ENCODE data around the gene LRRC26. TPM values are rescaled to one million over a fixed set of nuclear protein-coding genes. Genes with fewer than 3 reads are reported as not detected.
A peak's percentile ranks its signal among the peaks of the same experiment; 100 is the strongest.

The LRRC26 gene
- polyA plus RNA-seq, 1 donor = 12.0 TPM

DNA sequence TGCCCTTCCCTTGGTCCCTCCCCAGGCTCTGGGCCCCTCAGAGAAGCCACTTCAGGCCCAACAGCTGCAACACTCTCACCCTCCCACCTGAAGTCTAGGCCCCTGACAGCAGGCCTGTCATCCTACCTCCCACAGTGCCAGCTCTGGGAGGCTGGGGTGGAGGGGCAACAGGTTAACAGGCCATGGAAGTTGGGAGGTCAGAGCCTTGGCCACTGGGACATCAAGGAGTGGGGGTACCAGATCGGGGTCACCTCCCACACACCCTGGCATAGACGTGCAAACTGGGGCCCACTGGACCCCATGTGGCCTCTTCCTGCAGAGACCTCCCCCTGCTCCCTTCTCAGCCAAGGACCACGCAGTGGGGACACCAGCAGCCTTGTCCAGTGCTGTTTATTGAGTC, 21.4 kb upstream of the LRRC26 start:
- no CpG with 5 or more reads among the region's 3 CpGs for WGBS (ENCODE audit: insufficient coverage, low lambda C conversion rate)
- H3K36me3 ChIP-seq (ENCODE audit: control insufficient read depth, insufficient read depth, low read length) = peaks cover 50% of the 10 kb centered on the region

DNA sequence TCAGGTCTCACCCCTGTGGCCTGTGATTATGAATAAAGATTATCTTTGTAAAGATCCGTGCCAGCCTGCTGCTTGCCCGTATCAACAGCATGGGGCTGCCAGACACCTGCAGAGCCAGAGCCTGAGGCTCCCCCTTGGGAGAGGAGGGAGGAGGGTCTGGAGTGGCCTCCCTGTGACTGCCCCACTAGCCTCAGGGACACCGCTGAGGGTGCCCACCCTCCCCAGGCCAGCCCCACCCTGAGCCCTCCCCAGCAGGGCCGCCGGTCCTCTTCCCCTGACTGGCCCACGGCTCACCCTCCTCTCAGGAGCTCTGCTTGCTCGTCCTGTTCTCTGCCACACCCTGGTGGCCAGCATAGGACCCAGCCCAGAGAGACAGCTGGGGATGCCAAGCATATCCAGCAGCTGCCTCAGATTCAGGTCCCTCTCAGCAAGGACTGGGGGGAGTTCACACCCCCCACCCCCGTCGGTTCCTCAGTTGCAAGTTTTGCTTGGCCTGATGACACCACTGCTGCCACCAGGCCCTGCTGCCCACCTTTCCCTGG, 20.5 kb upstream of the LRRC26 start:
- no peaks in the 10 kb centered on the region for H3K9me3 ChIP-seq (ENCODE audit: control insufficient read depth, low read depth, low read length)
- WGBS (ENCODE audit: insufficient coverage, low lambda C conversion rate) = no CpG with 5 or more reads among the region's 9 CpGs
- peaks cover 57% of the 10 kb centered on the region for H3K36me3 ChIP-seq (ENCODE audit: control insufficient read depth, insufficient read depth, low read length)
- H3K4me1 ChIP-seq (ENCODE audit: control insufficient read depth, insufficient read depth, low read length) = peaks cover 48% of the 10 kb centered on the region
- no peak overlapping the region for H3K27ac ChIP-seq (ENCODE audit: low read length)
- peak overlapping the region; percentile 100 for H3K4me3 ChIP-seq (ENCODE audit: low read length)
- no peaks in the 10 kb centered on the region for H3K27me3 ChIP-seq (ENCODE audit: control insufficient read depth, insufficient read depth, low read length)
- DNase-seq = no peak

More for the DNA sequence above, 21.4 kb upstream of the LRRC26 start:
- Histone ChIP-seq H3K27me3 (ENCODE audit: control insufficient read depth, insufficient read depth, low read length) (no peaks in the 10 kb centered on the region), H3K4me3 (ENCODE audit: low read length) (no peak overlapping the region), H3K27ac (ENCODE audit: low read length) (no peak overlapping the region), H3K9me3 (ENCODE audit: control insufficient read depth, low read depth, low read length) (no peaks in the 10 kb centered on the region), H3K4me1 (ENCODE audit: control insufficient read depth, insufficient read depth, low read length) (peaks cover 56% of the 10 kb centered on the region)
- DNase-seq = no peak

DNA sequence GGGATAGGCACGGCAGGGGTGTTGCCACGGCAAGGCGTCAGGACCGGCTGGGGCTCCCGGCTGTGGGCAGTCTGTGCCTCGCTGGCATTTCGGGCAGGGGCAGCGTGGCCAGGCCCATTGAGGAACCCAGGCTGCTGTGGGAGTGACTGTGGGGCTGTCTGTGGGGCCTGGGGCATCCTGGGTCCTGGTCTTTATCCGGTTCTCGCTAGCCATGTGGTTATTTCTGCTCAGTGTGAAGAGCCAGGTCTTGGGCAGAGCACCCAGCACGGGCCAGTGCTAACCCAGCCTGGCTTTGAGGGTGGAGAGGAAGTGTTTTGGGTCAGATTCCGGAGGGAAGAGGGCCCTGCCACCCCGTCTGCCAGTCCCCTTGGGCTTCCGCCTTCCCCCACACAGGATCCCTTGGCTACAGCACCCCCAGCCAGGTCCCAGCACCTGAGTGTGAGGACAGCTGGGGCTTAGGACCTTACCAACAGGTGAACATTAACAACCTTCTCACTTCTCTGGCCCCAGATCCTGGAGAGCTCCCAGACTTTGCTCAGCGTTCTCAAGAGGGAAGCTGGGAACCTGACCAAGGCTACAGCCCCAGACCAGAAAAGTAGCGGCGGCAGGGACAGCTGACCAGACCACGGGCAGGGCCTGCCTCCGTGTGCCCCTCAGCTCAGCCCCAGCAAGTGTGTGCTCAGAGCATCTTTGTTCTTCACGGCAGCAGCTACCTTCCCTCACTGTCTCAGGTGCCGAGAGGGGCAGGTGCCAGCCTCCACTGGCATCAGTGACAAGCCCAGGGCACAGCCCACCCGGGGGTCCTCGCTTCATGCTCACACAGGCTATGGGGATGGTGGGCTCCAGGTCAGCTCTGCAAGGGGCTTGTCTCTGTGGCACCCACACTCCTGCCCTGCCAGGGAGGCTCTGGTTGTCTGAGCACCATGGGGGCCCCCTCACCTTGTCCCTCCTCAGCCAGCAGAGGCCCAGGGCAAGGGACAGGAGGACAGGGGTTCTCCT, 19.7 kb upstream of the LRRC26 start:
- peak overlapping the region; percentile 82 for H3K27ac ChIP-seq (ENCODE audit: low read length)
- H3K27me3 ChIP-seq (ENCODE audit: control insufficient read depth, insufficient read depth, low read length) = no peaks in the 10 kb centered on the region
- whole genome bisulfite sequencing (ENCODE audit: insufficient coverage, low lambda C conversion rate) = no CpG with 5 or more reads among the region's 23 CpGs
- no peaks in the 10 kb centered on the region for H3K9me3 ChIP-seq (ENCODE audit: control insufficient read depth, low read depth, low read length)
- peaks cover 65% of the 10 kb centered on the region for H3K36me3 ChIP-seq (ENCODE audit: control insufficient read depth, insufficient read depth, low read length)
- H3K4me3 ChIP-seq (ENCODE audit: low read length) = peak overlapping the region; percentile 100
- peaks cover 41% of the 10 kb centered on the region for H3K4me1 ChIP-seq (ENCODE audit: control insufficient read depth, insufficient read depth, low read length)
- no peak for DNase-seq

DNA sequence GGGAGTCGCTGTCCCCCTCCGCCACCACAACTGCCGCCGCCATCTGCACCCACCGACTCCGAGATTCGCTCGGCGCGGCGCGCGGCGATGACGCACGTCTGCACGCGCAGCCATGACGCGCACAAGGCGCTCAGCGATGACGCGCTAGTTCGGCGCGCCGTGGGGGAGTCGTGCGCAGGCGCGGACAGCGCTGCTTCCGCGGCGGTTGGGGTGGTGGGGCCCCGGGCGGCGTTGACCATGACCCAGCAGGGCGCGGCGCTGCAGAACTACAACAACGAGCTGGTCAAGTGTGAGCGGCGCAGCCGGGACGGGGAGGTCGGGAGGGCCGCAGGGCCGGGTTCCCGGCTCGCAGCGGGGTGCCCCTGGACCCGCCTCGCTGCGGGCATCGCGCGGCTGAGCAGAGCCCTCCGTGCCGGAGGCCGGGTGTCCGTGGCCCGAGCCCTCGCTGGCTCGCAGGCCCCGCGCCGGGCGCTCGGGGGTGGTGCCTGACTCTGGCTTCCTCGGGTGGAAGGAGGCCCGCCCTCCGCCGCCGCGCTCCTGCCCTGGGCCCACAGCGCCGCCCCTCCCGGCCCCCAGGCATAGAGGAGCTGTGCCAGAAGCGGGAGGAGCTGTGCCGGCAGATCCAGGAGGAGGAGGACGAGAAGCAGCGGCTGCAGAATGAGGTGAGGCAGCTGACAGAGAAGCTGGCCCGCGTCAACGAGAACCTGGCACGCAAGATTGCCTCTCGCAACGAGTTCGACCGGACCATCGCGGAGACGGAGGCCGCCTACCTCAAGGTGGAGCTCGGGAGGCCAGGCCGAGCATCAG, 18.8 kb upstream of the LRRC26 start, which contains the start of the genes ANAPC2 and SSNA1:
ANAPC2 (minus strand) TSS at position 71 of the 807 bp plus-strand sequence; CDS start at position 43, 28 bp downstream.
SSNA1 (plus strand) TSS at position 187 of the 807 bp plus-strand sequence; CDS start at position 238, 51 bp downstream.
- DNase-seq = peak; percentile 96 to 98
- H3K27ac ChIP-seq (ENCODE audit: low read length) = peak within 1 kb of the TSS; percentile 82
- peaks cover 38% of the 10 kb centered on the region for H3K4me1 ChIP-seq (ENCODE audit: control insufficient read depth, insufficient read depth, low read length)
- H3K4me3 ChIP-seq (ENCODE audit: low read length) = peak within 1 kb of the TSS; percentile 100
- H3K27me3 ChIP-seq (ENCODE audit: control insufficient read depth, insufficient read depth, low read length) = no peaks in the 10 kb centered on the region
- no peaks in the 10 kb centered on the region for H3K9me3 ChIP-seq (ENCODE audit: control insufficient read depth, low read depth, low read length)
- WGBS (ENCODE audit: insufficient coverage, low lambda C conversion rate) = no CpG with 5 or more reads among the region's 98 CpGs
- peaks cover 71% of the 10 kb centered on the region for H3K36me3 ChIP-seq (ENCODE audit: control insufficient read depth, insufficient read depth, low read length)

DNA sequence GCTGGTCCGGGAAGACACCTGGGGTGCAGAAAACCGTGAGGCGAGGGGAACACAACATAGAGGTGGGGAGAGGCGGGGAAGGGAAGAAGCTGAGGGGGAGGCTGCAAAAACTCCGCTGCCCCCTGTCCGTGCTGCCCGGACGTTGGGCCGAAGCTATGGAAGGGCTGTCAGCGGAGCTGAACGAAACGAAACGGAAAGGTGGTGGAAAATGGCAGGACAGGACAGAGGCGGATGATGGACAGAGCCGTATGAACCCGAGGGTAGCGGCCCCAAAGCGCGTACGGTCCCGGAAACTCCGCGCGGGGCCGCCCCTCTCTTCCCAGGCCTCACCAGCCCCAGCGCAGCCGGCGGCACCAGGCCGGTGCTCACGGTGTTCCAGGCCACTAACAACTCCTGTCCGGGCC, 18.2 kb upstream of the LRRC26 start:
- H3K4me3 ChIP-seq (ENCODE audit: low read length) = peak overlapping the region; percentile 100
- H3K27ac ChIP-seq (ENCODE audit: low read length) = peak overlapping the region; percentile 63
- H3K36me3 ChIP-seq (ENCODE audit: control insufficient read depth, insufficient read depth, low read length) = peaks cover 72% of the 10 kb centered on the region
- no peak for DNase-seq
- no peaks in the 10 kb centered on the region for H3K9me3 ChIP-seq (ENCODE audit: control insufficient read depth, low read depth, low read length)
- no CpG with 5 or more reads among the region's 31 CpGs for WGBS (ENCODE audit: insufficient coverage, low lambda C conversion rate)
- no peaks in the 10 kb centered on the region for H3K27me3 ChIP-seq (ENCODE audit: control insufficient read depth, insufficient read depth, low read length)
- H3K4me1 ChIP-seq (ENCODE audit: control insufficient read depth, insufficient read depth, low read length) = peaks cover 38% of the 10 kb centered on the region

DNA sequence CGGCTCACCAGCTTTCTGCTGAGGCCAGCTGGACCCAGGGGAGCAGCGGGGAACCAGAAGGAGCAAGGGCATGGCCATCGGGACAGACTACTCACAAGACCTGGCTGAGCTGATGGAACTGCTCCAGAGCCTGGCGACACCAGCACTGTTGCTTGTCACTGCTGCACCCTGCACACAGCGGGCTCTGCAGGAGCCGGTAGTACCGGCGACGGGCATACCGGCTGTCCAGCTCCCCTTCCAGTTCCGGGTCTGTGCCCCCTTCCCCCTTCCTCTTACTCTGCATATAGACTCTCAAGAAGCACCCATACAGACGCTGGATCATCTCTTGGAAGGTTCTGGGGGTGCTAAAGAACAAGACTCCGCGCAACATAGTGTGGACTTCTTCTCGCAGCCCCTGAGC, 17.5 kb upstream of the LRRC26 start:
- Histone ChIP-seq H3K4me1 (ENCODE audit: control insufficient read depth, insufficient read depth, low read length) (peaks cover 38% of the 10 kb centered on the region), H3K4me3 (ENCODE audit: low read length) (peak overlapping the region; percentile 100)

DNA sequence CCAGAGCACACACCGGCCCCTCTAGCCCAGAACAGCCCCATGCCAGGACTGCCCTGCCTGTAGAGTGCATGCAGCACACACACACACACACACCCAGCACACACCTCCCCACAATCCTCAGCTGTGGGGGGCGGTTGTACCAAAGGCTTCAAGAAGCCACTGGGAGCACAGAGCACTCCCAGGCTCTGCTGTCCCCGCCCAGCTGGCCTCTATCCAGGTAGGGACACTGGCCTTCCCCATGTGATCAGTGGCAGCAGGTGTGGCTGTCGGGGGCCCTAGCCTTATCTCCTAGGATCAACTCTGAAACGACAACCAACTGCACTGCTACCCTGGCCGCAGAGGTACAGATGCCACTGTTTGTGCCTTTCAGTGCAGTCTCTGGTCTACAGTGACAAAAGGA, 16.5 kb upstream of the LRRC26 start:
- WGBS (ENCODE audit: insufficient coverage, low lambda C conversion rate) = no CpG with 5 or more reads among the region's 6 CpGs
- H3K9me3 ChIP-seq (ENCODE audit: control insufficient read depth, low read depth, low read length) = no peaks in the 10 kb centered on the region
- H3K4me1 ChIP-seq (ENCODE audit: control insufficient read depth, insufficient read depth, low read length) = peaks cover 36% of the 10 kb centered on the region
- H3K27ac ChIP-seq (ENCODE audit: low read length) = no peak overlapping the region
- H3K27me3 ChIP-seq (ENCODE audit: control insufficient read depth, insufficient read depth, low read length) = no peaks in the 10 kb centered on the region
- DNase-seq = no peak
- H3K36me3 ChIP-seq (ENCODE audit: control insufficient read depth, insufficient read depth, low read length) = peaks cover 71% of the 10 kb centered on the region
- H3K4me3 ChIP-seq (ENCODE audit: low read length) = no peak overlapping the region

More for the DNA sequence above, 17.5 kb upstream of the LRRC26 start:
- Histone ChIP-seq H3K27me3 (ENCODE audit: control insufficient read depth, insufficient read depth, low read length) (no peaks in the 10 kb centered on the region), H3K36me3 (ENCODE audit: control insufficient read depth, insufficient read depth, low read length) (peaks cover 74% of the 10 kb centered on the region), H3K27ac (ENCODE audit: low read length) (no peak overlapping the region), H3K9me3 (ENCODE audit: control insufficient read depth, low read depth, low read length) (no peaks in the 10 kb centered on the region)
- no CpG with 5 or more reads among the region's 15 CpGs for WGBS (ENCODE audit: insufficient coverage, low lambda C conversion rate)
- DNase-seq = no peak

DNA sequence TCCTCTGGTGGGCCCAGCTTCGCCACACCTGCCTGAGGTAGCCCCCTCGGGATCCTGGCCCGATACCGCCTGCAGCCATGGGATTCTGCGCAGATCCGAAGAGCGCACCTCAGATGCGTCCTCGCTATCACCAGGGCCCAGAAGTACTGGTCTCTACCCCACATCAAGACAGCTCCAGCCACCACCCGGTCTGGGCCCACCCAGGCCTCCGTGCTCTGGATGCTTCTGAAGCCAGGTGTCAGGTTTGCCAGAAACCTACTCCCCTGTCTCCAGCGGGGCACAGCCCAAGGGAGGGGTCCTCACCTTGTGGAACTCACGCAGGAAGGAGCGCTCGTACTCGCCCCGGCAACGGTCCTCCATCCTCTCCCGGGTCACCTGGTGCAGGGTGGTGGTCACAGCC, 16.1 kb upstream of the LRRC26 start:
- H3K27me3 ChIP-seq (ENCODE audit: control insufficient read depth, insufficient read depth, low read length) = no peaks in the 10 kb centered on the region
- no CpG with 5 or more reads among the region's 19 CpGs for WGBS (ENCODE audit: insufficient coverage, low lambda C conversion rate)
- no peak overlapping the region for H3K4me3 ChIP-seq (ENCODE audit: low read length)
- H3K9me3 ChIP-seq (ENCODE audit: control insufficient read depth, low read depth, low read length) = no peaks in the 10 kb centered on the region
- no peak for DNase-seq
- peaks cover 71% of the 10 kb centered on the region for H3K36me3 ChIP-seq (ENCODE audit: control insufficient read depth, insufficient read depth, low read length)
- no peak overlapping the region for H3K27ac ChIP-seq (ENCODE audit: low read length)
- H3K4me1 ChIP-seq (ENCODE audit: control insufficient read depth, insufficient read depth, low read length) = peaks cover 32% of the 10 kb centered on the region

DNA sequence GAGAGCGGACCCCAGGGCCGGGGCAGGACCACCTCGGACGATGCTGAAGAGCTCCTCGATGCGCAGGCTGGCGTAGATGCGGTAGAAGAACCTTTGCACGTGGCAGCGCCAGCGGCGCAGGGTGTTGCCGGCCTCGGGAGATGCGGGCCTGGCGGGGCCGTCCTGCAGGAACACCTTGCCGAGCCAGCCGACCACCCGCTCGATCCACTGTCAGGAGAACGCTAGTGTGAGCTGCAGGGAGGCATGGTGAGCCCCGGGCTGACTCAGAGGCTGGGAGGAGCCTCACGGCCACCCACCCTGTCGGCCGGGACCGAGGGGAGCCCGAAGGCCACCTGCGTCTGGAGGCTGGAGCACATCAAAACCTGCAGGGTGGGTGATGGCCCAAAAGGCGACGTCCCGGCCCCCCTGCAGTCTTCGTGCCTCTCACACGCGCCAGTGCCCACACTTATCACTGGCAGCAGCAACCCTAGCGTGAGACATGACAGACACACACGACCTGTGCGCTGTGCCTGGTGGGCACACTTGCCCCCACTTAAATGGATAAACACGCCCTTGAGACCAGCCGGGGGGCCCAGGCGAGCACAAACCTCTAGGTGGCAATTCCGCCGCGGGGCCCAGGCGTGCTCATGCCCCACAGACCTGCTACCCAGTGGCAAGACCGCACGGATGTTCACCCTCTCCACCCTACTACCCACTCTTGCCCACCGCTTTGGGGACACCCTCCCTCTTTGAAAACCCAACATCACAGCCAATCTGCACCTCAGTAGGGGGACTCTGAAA, 15.2 kb upstream of the LRRC26 start:
- DNase-seq = no peak
- Histone ChIP-seq H3K27me3 (ENCODE audit: control insufficient read depth, insufficient read depth, low read length) (no peaks in the 10 kb centered on the region), H3K36me3 (ENCODE audit: control insufficient read depth, insufficient read depth, low read length) (peaks cover 71% of the 10 kb centered on the region), H3K27ac (ENCODE audit: low read length) (no peak overlapping the region), H3K9me3 (ENCODE audit: control insufficient read depth, low read depth, low read length) (no peaks in the 10 kb centered on the region), H3K4me3 (ENCODE audit: low read length) (no peak overlapping the region), H3K4me1 (ENCODE audit: control insufficient read depth, insufficient read depth, low read length) (peaks cover 24% of the 10 kb centered on the region)
- WGBS (ENCODE audit: insufficient coverage, low lambda C conversion rate) = no CpG with 5 or more reads among the region's 48 CpGs
